Skeletal muscle tissue (tissue), 4 donors: ENCODE data around the gene KIF12. TPM values are rescaled to one million over a fixed set of nuclear protein-coding genes. Genes with fewer than 3 reads are reported as not detected.

ENCODE experiments used
- H3K27ac ChIP-seq: one replicate; pipeline ENCODE4 v1.7.0; 2013; ENCODE audit warnings: mild to moderate bottlenecking, low read depth, low read length, inconsistent platforms
- H3K27me3 ChIP-seq, 3 donors: one replicate each; pipeline ENCODE4 v1.7.0; 2013; ENCODE audit warnings: low read length in 3 of 3; ENCODE audit not compliant: control insufficient read depth in 3 of 3, insufficient read depth in 3 of 3
- H3K36me3 ChIP-seq, 3 donors: one replicate each; pipeline ENCODE4 v1.7.0; 2013; ENCODE audit warnings: low read length in 3 of 3; ENCODE audit not compliant: control insufficient read depth in 3 of 3, insufficient read depth in 3 of 3
- H3K4me1 ChIP-seq, 3 donors: one replicate each; pipeline ENCODE4 v1.7.0; 2013; ENCODE audit warnings: low read length in 3 of 3, mild to moderate bottlenecking in 3 of 3; ENCODE audit not compliant: control insufficient read depth in 3 of 3, insufficient read depth in 3 of 3
- H3K4me3 ChIP-seq, 3 donors: one replicate each; pipeline ENCODE4 v1.7.0; 2013; ENCODE audit warnings: low read length in 3 of 3
- H3K9ac ChIP-seq, 3 donors: one replicate each; pipeline ENCODE4 v1.7.0; 2013; ENCODE audit warnings: low read length in 3 of 3, mild to moderate bottlenecking in 3 of 3, moderate library complexity in 2 of 3, low read depth in 1 of 3
- H3K9me3 ChIP-seq, 3 donors: one replicate each; pipeline ENCODE4 v1.7.0; 2013; ENCODE audit warnings: low read length in 3 of 3; ENCODE audit not compliant: control insufficient read depth in 3 of 3
- total RNA-seq: library from RNA; depleted of rRNA; stranded (reverse); fragments of >200 nt; gene quantifications from one replicate; pipeline ENCODE4 v1.2.3, GENCODE V29; 2014
- donor health status: Osteomylitis.

KIF12 gene
- total RNA-seq, 1 donor from 2014 or later, result not detected

DNA sequence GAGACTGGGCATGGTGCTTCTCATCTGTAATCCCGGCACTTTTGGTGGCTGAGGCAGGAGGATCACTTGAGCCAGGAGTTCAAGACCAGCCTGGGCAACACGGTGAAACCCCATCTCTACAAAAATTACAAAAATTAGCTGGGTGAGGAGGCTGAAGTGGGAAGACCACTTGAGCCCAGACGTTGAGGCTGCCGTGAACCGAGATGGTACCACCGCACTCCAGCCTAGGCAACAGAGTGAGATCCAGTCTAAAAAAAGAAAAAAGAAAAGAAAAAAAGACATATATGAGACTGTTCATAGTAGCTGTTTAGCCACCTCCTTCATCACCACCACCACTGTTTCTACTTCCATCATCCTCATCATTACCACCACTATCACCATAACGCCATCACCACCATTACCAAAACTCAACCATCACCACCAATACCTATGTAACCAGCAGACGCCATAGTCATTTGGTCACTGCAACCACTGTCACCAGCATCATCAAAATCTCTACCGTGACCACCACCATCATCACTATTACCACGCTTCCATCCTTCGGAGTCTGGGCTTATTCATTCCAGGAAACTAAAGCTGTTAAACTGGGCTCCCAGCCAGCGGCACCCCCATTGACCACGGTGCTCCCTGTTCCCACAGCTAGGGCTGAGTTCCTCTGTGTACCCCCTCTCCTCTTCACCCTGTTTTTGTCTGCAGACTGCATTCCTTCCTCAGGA is 8.4 kb upstream of the KIF12 start:
- Histone ChIP-seq H3K4me1 (peaks cover 0 to 3% (median under 1%) of the 10 kb centered on the region in 3 donors), H3K36me3 (no peaks in the 10 kb centered on the region), H3K4me3 (no peak overlapping the region), H3K27ac (no peak overlapping the region), H3K9me3 (no peaks in the 10 kb centered on the region), H3K9ac (no peak overlapping the region), H3K27me3 (peaks cover 0 to 2% (median 0%) of the 10 kb centered on the region in 3 donors)

DNA sequence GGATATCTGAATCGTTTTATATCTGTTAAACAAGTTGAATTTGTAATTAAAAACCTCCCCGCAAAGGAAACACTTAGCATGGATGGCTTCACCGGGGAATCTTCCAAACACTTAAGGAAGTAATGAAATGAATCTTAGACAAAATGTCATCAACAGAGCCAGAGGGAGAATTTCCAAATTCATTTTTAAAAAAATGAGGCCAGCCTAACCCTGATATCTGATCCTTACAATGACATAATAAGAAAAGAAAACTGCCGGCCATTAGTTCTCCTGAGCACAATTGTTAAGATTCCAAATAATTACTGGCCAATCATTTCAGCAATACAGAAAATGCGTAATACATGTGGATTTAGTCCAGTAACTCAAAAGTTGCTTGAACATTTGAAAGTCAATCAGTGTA is 6.1 kb upstream of the KIF12 start:
- H3K36me3 ChIP-seq, result no peaks in the 10 kb centered on the region
- no peak overlapping the region for H3K9ac ChIP-seq
- no peak overlapping the region for H3K4me3 ChIP-seq
- H3K27me3 ChIP-seq, result no peaks in the 10 kb centered on the region
- peaks cover 0 to 3% (median 0%) of the 10 kb centered on the region in 3 donors for H3K4me1 ChIP-seq
- H3K9me3 ChIP-seq, result no peaks in the 10 kb centered on the region
- no peak overlapping the region for H3K27ac ChIP-seq

DNA sequence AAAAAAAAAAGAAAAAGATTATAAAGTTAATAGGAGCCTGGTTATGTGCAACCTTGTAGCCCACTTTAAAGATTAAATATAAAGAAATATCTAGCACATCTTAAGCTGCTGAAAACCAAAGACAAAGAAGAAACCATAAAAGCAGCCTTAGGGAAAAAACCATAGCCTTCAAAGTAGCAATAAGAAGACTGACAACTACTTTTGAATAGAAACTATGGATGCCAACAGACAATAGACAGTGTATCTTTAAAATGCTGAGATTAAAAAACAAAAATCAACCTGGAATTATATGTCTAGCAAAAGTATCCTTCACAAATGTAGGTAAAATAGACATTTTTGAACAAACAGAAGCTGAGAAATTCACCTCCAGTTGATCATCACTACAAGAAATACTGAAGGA is 3.4 kb upstream of the KIF12 start:
- Histone ChIP-seq H3K9ac (no peak overlapping the region), H3K4me1 (peaks cover 0 to 5% (median 0%) of the 10 kb centered on the region in 3 donors), H3K4me3 (no peak overlapping the region), H3K27ac (no peak overlapping the region), H3K27me3 (peaks cover 7 to 16% (median 12%) of the 10 kb centered on the region in 3 donors), H3K9me3 (no peaks in the 10 kb centered on the region), H3K36me3 (no peaks in the 10 kb centered on the region)

DNA sequence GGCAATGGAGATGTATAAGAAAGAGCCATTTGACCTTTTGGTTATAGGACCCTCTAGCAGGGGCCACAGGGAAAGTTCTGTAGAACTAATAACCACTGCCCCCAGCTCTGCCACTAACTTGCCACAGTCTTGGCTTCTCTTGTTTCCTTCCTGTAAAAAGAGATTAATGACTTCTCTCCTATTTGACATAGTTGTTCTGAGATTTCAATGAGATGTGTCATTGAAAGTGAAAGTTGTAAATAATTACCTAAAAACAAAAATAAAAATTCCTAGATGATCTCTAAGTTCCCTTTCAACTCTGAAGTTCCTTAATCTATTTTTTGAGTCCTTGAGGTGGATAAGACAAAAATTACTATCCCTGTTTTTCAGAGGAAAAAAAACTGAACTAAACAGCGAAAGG is 1.4 kb upstream of the KIF12 start:
- Histone ChIP-seq H3K9ac (no peak overlapping the region), H3K36me3 (no peaks in the 10 kb centered on the region), H3K27ac (no peak overlapping the region), H3K4me1 (peaks cover 0 to 5% (median 0%) of the 10 kb centered on the region in 3 donors), H3K9me3 (no peaks in the 10 kb centered on the region), H3K4me3 (no peak overlapping the region), H3K27me3 (peaks cover 15 to 32% (median 21%) of the 10 kb centered on the region in 3 donors)

DNA sequence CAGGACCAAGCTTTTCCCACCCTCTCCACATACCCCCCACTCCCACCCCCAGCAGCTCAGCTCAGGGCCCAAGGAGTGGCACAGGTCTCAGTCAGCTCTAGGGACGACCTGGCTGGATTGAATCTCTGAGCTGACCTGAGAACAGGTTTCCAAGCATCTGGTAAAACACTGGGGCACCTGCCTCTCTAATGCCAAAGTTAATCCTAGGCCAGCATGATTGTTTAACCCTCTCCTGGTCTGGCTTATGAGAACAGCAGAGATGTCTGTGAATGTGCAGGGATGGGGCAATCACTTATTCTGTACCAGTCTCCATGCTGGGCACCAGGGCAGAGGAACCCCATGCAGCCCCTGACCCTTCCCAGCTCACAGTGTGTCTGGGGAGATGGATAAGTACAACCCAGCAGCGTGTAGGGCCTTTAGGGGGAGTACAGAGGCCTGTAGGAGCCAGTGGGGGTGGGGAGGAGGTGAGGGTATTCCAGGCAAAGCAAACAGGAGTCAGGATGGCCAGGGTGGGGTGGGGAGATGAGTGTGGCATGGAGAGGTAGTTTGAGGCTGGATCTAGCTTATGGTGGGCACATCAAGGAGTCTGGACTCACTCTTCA is 678 bp upstream of the KIF12 start:
- Histone ChIP-seq H3K27ac (no peak overlapping the region), H3K9ac (no peak overlapping the region), H3K4me1 (peaks cover 0 to 5% (median 0%) of the 10 kb centered on the region in 3 donors), H3K36me3 (no peaks in the 10 kb centered on the region), H3K27me3 (peaks cover 15 to 32% (median 21%) of the 10 kb centered on the region in 3 donors), H3K4me3 (no peak overlapping the region), H3K9me3 (no peaks in the 10 kb centered on the region)

DNA sequence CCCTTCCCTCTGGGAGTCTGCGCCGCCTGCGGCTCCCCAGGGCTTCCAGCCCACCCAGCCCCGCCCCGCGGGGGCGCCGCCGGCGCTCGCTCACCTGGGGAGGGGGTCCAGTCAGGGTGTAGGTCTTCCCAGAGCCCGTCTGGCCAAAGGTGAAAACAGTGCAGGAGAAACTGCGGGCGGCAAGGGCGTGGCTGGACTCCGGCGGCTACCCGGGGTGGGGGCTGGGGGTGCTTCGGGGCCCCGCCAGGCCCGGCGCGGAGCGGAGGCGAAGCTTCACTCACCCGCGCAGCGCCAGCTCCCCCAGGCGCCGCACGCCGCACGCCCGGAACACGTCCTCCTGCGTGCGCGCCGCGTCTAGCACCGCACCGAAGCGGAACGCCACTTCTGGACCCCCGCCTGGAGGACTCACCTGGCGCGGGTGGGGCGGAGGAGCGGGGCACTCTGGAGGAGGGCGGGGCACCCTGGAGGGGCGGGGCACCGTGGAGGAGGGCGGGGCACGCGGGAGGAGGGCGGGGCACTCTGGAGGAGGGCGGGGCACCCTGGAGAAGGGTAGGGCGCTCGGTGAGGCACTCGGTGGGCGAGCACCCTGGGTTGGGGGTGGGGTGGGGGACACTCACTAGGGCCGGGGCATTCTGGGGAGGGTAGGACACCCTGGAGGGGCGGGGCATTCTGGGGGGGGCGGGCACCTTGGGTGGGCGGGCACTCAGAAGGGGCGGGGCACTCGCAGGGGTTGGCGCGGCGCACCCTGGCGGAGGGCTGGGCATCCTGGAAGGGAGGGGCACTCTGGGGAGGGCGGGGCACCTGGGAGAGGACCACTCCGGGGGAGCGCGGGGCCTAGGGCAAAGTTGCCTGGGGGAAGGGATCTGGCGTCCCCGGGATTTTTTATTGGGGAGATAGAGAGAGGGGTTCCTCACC is 814 bp downstream of the KIF12 start:
- no peaks in the 10 kb centered on the region for H3K36me3 ChIP-seq
- no peaks in the 10 kb centered on the region for H3K9me3 ChIP-seq
- H3K4me1 ChIP-seq, result peaks cover 0 to 5% (median 0%) of the 10 kb centered on the region in 3 donors
- H3K4me3 ChIP-seq, result peak overlapping the region; percentile 27 to 55 (median 45)
- no peak overlapping the region for H3K27ac ChIP-seq
- H3K27me3 ChIP-seq, result peaks cover 15 to 32% (median 21%) of the 10 kb centered on the region in 3 donors
- no peak overlapping the region for H3K9ac ChIP-seq

DNA sequence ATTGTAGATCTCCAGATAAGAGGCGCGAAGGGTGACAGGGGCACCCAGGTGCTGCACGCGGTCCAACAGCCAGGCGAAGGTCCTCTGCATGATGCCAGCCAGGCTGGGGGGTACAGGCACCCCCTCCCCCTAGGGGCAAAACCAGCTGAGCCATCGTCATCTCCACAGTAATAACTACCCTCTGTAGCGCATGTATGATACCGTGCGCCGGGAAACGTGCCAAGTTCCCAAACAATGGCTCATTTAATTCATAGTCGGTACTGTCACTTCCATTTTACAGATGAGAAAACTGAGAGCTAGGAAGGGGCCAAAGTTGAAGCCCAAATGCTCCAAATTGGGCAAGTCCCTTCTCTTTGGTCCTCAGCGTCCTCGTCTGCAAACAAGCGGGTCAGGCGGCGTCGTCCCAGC is 1.5 kb downstream of the KIF12 start:
- peaks cover 15 to 32% (median 21%) of the 10 kb centered on the region in 3 donors for H3K27me3 ChIP-seq
- H3K4me1 ChIP-seq, result peaks cover 0 to 5% (median 0%) of the 10 kb centered on the region in 3 donors
- no peaks in the 10 kb centered on the region for H3K36me3 ChIP-seq
- no peak overlapping the region for H3K27ac ChIP-seq
- no peaks in the 10 kb centered on the region for H3K9me3 ChIP-seq
- no peak overlapping the region for H3K9ac ChIP-seq
- H3K4me3 ChIP-seq, result peak overlapping the region in 2 of 3 donors; percentile 27 to 55

DNA sequence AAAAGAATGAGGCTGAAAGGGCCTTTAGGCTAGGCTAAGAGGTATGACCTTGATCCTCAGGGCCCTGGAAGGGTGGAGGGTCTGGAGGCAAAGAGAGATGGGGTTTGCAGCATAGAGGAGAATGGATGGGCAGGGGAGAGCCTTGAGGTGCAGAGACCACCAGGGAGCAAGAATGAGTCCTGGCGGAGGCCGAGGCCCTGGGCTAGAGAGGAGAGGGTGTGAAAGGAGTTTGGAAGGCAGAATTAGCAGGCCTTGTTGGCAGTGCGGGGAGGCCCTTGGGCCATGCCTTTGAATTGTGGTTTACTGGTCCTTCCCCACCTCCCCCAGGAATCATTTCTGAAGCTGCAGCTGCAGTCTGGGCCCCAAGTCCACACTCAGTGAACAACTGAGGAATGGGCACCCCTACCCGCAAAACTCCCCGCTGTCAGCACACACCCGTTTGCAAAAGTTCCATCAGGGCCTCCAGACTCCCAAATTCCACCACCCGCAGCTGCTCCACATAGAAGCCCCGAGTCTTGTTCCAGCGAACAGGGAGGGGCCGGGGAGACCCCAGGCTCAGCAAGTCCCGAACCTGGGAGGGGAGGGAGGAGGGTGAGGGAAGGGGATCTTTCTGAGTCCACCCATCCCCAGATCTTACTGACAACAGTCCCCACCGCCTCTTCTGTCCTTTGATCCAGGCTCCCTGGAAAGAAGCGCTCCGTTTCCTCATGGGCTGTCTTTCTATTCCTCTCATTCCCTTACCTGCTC is 2.1 kb downstream of the KIF12 start:
- peaks cover 15 to 32% (median 21%) of the 10 kb centered on the region in 3 donors for H3K27me3 ChIP-seq
- H3K4me1 ChIP-seq, result peaks cover 0 to 5% (median 0%) of the 10 kb centered on the region in 3 donors
- no peak overlapping the region for H3K4me3 ChIP-seq
- no peak overlapping the region for H3K9ac ChIP-seq
- H3K36me3 ChIP-seq, result no peaks in the 10 kb centered on the region
- H3K9me3 ChIP-seq, result no peaks in the 10 kb centered on the region
- no peak overlapping the region for H3K27ac ChIP-seq

DNA sequence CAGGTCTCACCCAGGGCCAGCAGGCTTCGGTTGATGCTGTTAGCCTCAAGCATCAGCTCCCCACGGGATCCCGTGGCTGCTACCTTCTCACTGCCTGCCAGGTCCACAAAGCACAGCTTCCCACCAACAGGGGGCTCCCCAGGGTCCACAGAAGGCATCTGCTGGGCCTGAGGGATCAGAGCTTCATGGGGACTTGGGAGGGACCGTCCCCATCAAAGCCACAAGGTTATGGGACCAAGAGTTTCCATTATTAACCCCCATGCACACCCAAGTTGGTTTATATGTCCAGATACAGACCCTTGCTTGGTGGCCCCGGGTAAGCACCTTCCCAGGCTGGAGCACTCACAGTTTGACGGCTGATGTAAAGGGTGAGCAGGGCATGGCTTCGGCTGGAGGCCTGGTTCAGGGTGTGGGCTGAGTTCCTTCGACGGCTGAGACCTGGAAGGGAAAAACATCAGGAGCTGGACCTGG is 3.0 kb downstream of the KIF12 start:
- H3K36me3 ChIP-seq, result no peaks in the 10 kb centered on the region
- no peak overlapping the region for H3K27ac ChIP-seq
- no peaks in the 10 kb centered on the region for H3K9me3 ChIP-seq
- H3K4me1 ChIP-seq, result peaks cover 0 to 5% (median 0%) of the 10 kb centered on the region in 3 donors
- H3K4me3 ChIP-seq, result no peak overlapping the region
- no peak overlapping the region for H3K9ac ChIP-seq
- H3K27me3 ChIP-seq, result peaks cover 15 to 32% (median 24%) of the 10 kb centered on the region in 3 donors
